Measurements from ENCODE around the gene SEMA4G. TPM values are rescaled to one million over a fixed set of nuclear protein-coding genes. Genes with fewer than 3 reads are reported as not detected.
A peak's percentile ranks its signal among the peaks of the same experiment; 100 is the strongest.

Gene SEMA4G
- total and polyA plus RNA-seq, 2 of the 8 experiments (the other 6 are each of a cell fraction or from before 2014, with no cell fraction given), result 7.1 to 18.2 TPM

- TF ChIP-seq RAD21 (IDR thresholded peaks at IDR 0.05 in 1 of 2, conservative IDR thresholded peaks at IDR 0.05 in 1 of 2; ENCODE audit: low read depth in 2 of 2, low read length in 2 of 2) (peak; percentile 71 to 80), CTCF (IDR thresholded peaks at IDR 0.05; ENCODE audit: control extremely low read depth in 1 of 3, insufficient read depth in 1 of 3, low read depth in 1 of 3, low read length in 3 of 3) (peak; percentile 82 to 92 (median 86)), TCF12 (IDR thresholded peaks at IDR 0.05; ENCODE audit: low read depth, low read length) (0 out of 2 replicates have a peak, but pooled peaks have one; percentile 67), HDAC6 (IDR thresholded peaks at IDR 0.05; ENCODE audit: low read depth, low read length) (no peak), E2F6 (IDR thresholded peaks at IDR 0.05) (peak; percentile 59; the same call in 1 of the 2 replicates), TBP (IDR thresholded peaks at IDR 0.05; ENCODE audit: low read depth, low read length) (peak; percentile 33; the same call in 1 of the 2 replicates), HDAC2 (IDR thresholded peaks at IDR 0.05; ENCODE audit: borderline replicate concordance in 1 of 2, low read depth in 2 of 2, low read length in 2 of 2) (peak in 1 of 2 experiments; percentile 18; a peak in 1 of 4 replicates)
These were observed 49.5 kb downstream of the SEMA4G start (continued) for GRCh38 chr10:101018600-101019439.

MicroRNAs encoded within 50 kb of the gene (microRNA counts, 767-probe panel; counts per million panel counts)
- 879 counts per million, percentile 95 among the panel's probes with 10 or more counts for microRNA hsa-miR-608

Small RNA genes lying within 50 kb of the gene (microRNA-seq; reads per million reads assigned to microRNA genes)
- gene MIR608 (ENCODE audit: borderline microRNAs expressed in 2 of 2, borderline number of aligned reads in 2 of 2, borderline replicate concordance in 1 of 2), result 0 reads per million in 2 experiments

Small RNA genes lying within 50 kb of the gene (small RNA-seq; reads per million reads assigned to genes)
- gene MIR608 (ENCODE audit: insufficient read depth), result not detected

Other genes starting within 250 kb of the SEMA4G start
- not detected in 2 replicates for gene PAX2, start 223.9 kb upstream of the SEMA4G start, total RNA-seq (2021; fragmentation: NEBNext Ultra II Directional; extraction: Animal tissue kit (Norgen Biotek cat#: 25700))
- 0.02 TPM in 1 of 2 replicates, not detected in the other for gene PAX2, start 223.9 kb upstream of the SEMA4G start, polyA plus RNA-seq (2011; rRNA removed)
- 20.1 and 20.9 TPM in 2 replicates for gene SLF2, start 56.5 kb upstream of the SEMA4G start, total RNA-seq (2021; fragmentation: NEBNext Ultra II Directional; extraction: Animal tissue kit (Norgen Biotek cat#: 25700))
- gene SLF2, start 56.5 kb upstream of the SEMA4G start, polyA plus RNA-seq (2011; rRNA removed), result 4.0 and 5.5 TPM in 2 replicates
- gene MRPL43, start 18.0 kb downstream of the SEMA4G start, total RNA-seq (2021; fragmentation: NEBNext Ultra II Directional; extraction: Animal tissue kit (Norgen Biotek cat#: 25700)), result 74.1 and 80.9 TPM in 2 replicates
- gene MRPL43, start 18.0 kb downstream of the SEMA4G start, polyA plus RNA-seq (2011; rRNA removed), result 149 and 171 TPM in 2 replicates
- 32.5 and 34.9 TPM in 2 replicates for gene TWNK, start 18.0 kb downstream of the SEMA4G start, total RNA-seq (2021; fragmentation: NEBNext Ultra II Directional; extraction: Animal tissue kit (Norgen Biotek cat#: 25700))
- 15.4 TPM in 2 replicates for gene TWNK, start 18.0 kb downstream of the SEMA4G start, polyA plus RNA-seq (2011; rRNA removed)
- gene LZTS2, start 30.3 kb downstream of the SEMA4G start, total RNA-seq (2021; fragmentation: NEBNext Ultra II Directional; extraction: Animal tissue kit (Norgen Biotek cat#: 25700)), result 75.7 and 79.3 TPM in 2 replicates
- gene LZTS2, start 30.3 kb downstream of the SEMA4G start, polyA plus RNA-seq (2011; rRNA removed), result 99.5 and 161 TPM in 2 replicates
- gene PDZD7, start 61.6 kb downstream of the SEMA4G start, total RNA-seq (2021; fragmentation: NEBNext Ultra II Directional; extraction: Animal tissue kit (Norgen Biotek cat#: 25700)), result 0.88 and 1.1 TPM in 2 replicates
- 1.6 and 1.7 TPM in 2 replicates for gene PDZD7, start 61.6 kb downstream of the SEMA4G start, polyA plus RNA-seq (2011; rRNA removed)
- gene SFXN3, start 61.7 kb downstream of the SEMA4G start, total RNA-seq (2021; fragmentation: NEBNext Ultra II Directional; extraction: Animal tissue kit (Norgen Biotek cat#: 25700)), result 2.8 and 3.1 TPM in 2 replicates
- gene SFXN3, start 61.7 kb downstream of the SEMA4G start, polyA plus RNA-seq (2011; rRNA removed), result 2.6 and 3.0 TPM in 2 replicates
- 0.84 and 1.9 TPM in 2 replicates for gene KAZALD1, start 92.5 kb downstream of the SEMA4G start, total RNA-seq (2021; fragmentation: NEBNext Ultra II Directional; extraction: Animal tissue kit (Norgen Biotek cat#: 25700))
- 0.65 and 1.1 TPM in 2 replicates for gene KAZALD1, start 92.5 kb downstream of the SEMA4G start, polyA plus RNA-seq (2011; rRNA removed)
- gene TLX1, start 161.8 kb downstream of the SEMA4G start, total RNA-seq (2021; fragmentation: NEBNext Ultra II Directional; extraction: Animal tissue kit (Norgen Biotek cat#: 25700)), result not detected in 2 replicates
- not detected in 2 replicates for gene TLX1, start 161.8 kb downstream of the SEMA4G start, polyA plus RNA-seq (2011; rRNA removed)

All from H1 (cell line).